HEK293 (cell line): ENCODE results near the gene PIGL.

Source experiments
- CTCF ChIA-PET: fragments of 350-600 bp; formaldehyde crosslinking; extraction: SDS; loops from one replicate; lab custom pipeline; 2021; ENCODE audit warnings: antibody characterized with exemption; lab: Yijun Ruan, JAX
- POLR2A ChIA-PET: fragments of 300-600 bp; formaldehyde crosslinking; extraction: SDS; loops from one replicate; lab custom pipeline; 2020; ENCODE audit warnings: antibody characterized with exemption, inconsistent platforms; lab: Yijun Ruan, JAX
- H3K27ac ChIP-seq: fragments of 200-500 bp; sonication (Bioruptor generic); 2 replicates; pipeline ENCODE4 v1.5.1; 2014; ENCODE audit warnings: low read depth, low read length, control low read depth, inconsistent platforms; ENCODE audit errors: extremely low read depth
- H3K36me3 ChIP-seq, 2 experiments: fragments of 200-500 bp in 1 of 2; sonication (Bioruptor generic) in 1 of 2; 1 replicate in 1 of 2; 2 replicates in 1 of 2; pipeline ENCODE4 v1.5.1; 2014 to 2017; ENCODE audit warnings: inconsistent platforms in 2 of 2, low read length in 2 of 2; ENCODE audit not compliant: control insufficient read depth in 2 of 2, insufficient read depth in 1 of 2
- H3K4me1 ChIP-seq: fragments of 200-500 bp; sonication (Bioruptor generic); 2 replicates; pipeline ENCODE4 v1.5.1; 2014; ENCODE audit warnings: mild to moderate bottlenecking, low read length, inconsistent platforms; ENCODE audit not compliant: control insufficient read depth, insufficient read depth
- H3K4me3 ChIP-seq: 2 replicates; pipeline ENCODE4 v1.5.1; 2011; ENCODE audit warnings: low read depth, mild to moderate bottlenecking, control low read depth, low read length, moderate library complexity
- H3K9me3 ChIP-seq: fragments of 200-500 bp; sonication (Bioruptor generic); 2 replicates; pipeline ENCODE4 v1.5.1; 2014; ENCODE audit warnings: low read depth, low read length, inconsistent platforms; ENCODE audit not compliant: control insufficient read depth, insufficient read depth
- GLIS1 ChIP-seq: fragments of 450-650 bp; formaldehyde crosslinking; IDR thresholded peaks from 2 replicates; pipeline ENCODE4 v1.5.1; 2016; ENCODE audit warnings: missing biosample characterization, missing genetic modification characterization
- KLF9 ChIP-seq: fragments of 450-650 bp; formaldehyde crosslinking; IDR thresholded peaks from 2 replicates; pipeline ENCODE4 v1.5.1; 2016; ENCODE audit warnings: missing biosample characterization, missing genetic modification characterization, low read depth
- OSR2 ChIP-seq: fragments of 450-650 bp; formaldehyde crosslinking; IDR thresholded peaks from 2 replicates; pipeline ENCODE4 v1.5.1; 2016; ENCODE audit warnings: missing biosample characterization, missing genetic modification characterization
- PRDM1 ChIP-seq: fragments of 450-650 bp; formaldehyde crosslinking; IDR thresholded peaks from 2 replicates; pipeline ENCODE4; 2016; ENCODE audit warnings: missing biosample characterization, missing genetic modification characterization
- TRIM28 ChIP-seq: IDR thresholded peaks from 2 replicates; pipeline ENCODE4 v1.6.1; 2011; ENCODE audit warnings: low read length, control low read depth, borderline replicate concordance
- ZNF138 ChIP-seq: fragments of 450-650 bp; formaldehyde crosslinking; IDR thresholded peaks from 2 replicates; pipeline ENCODE4 v1.5.1; 2016; ENCODE audit warnings: missing biosample characterization, missing genetic modification characterization, borderline replicate concordance
- ZNF16 ChIP-seq: fragments of 450-650 bp; formaldehyde crosslinking; IDR thresholded peaks from 2 replicates; pipeline ENCODE4 v1.5.1; 2016; ENCODE audit warnings: low read depth, missing biosample characterization, missing genetic modification characterization
- ZNF169 ChIP-seq: fragments of 450-650 bp; formaldehyde crosslinking; IDR thresholded peaks from 2 replicates; pipeline ENCODE4 v1.5.1; 2016; ENCODE audit warnings: missing biosample characterization, missing genetic modification characterization
- ZNF2 ChIP-seq: fragments of 450-650 bp; formaldehyde crosslinking; IDR thresholded peaks from 2 replicates; pipeline ENCODE4 v1.5.1; 2016; ENCODE audit warnings: missing biosample characterization, missing genetic modification characterization
- ZNF335 ChIP-seq: fragments of 450-650 bp; formaldehyde crosslinking; conservative IDR thresholded peaks from 2 replicates; pipeline ENCODE4 v1.5.1; 2016; ENCODE audit warnings: missing biosample characterization, missing genetic modification characterization
- ZNF350 ChIP-seq: fragments of 450-650 bp; formaldehyde crosslinking; IDR thresholded peaks from 2 replicates; pipeline ENCODE4 v1.5.0; 2017; ENCODE audit warnings: missing biosample characterization, mild to moderate bottlenecking, missing genetic modification characterization
- ZNF585B ChIP-seq: fragments of 450-650 bp; formaldehyde crosslinking; IDR thresholded peaks from 2 replicates; pipeline ENCODE4 v1.5.1; 2016; ENCODE audit warnings: missing biosample characterization, missing genetic modification characterization
- ZNF670 ChIP-seq: fragments of 450-650 bp; formaldehyde crosslinking; IDR thresholded peaks from 2 replicates; pipeline ENCODE4 v1.5.1; 2016; ENCODE audit warnings: missing biosample characterization, missing genetic modification characterization, low read depth
- ZNF830 ChIP-seq: fragments of 450-650 bp; IDR thresholded peaks from 2 replicates; pipeline ENCODE4 v1.5.0; 2018; ENCODE audit warnings: missing biosample characterization, missing genetic modification characterization, low read depth, mild to moderate bottlenecking, moderate library complexity
- TF ChIP-seq, protein P1 (sequence below): fragments of 450-650 bp; formaldehyde crosslinking; IDR thresholded peaks from 2 replicates; pipeline ENCODE4 v1.5.1; 2017; ENCODE audit warnings: missing biosample characterization, missing genetic modification characterization
- TF ChIP-seq, protein P2 (sequence below): fragments of 450-650 bp; formaldehyde crosslinking; IDR thresholded peaks from 2 replicates; pipeline ENCODE4 v1.5.1; 2016; ENCODE audit warnings: missing biosample characterization, missing genetic modification characterization, low read depth
- TF ChIP-seq, protein P3 (sequence below): fragments of 450-650 bp; formaldehyde crosslinking; IDR thresholded peaks from 2 replicates; pipeline ENCODE4; 2016; ENCODE audit warnings: missing biosample characterization, missing genetic modification characterization
- TF ChIP-seq, protein P4 (sequence below): fragments of 450-650 bp; formaldehyde crosslinking; IDR thresholded peaks from 2 replicates; pipeline ENCODE4 v1.5.1; 2016; ENCODE audit warnings: missing biosample characterization, missing genetic modification characterization

PIGL gene

DNA sequence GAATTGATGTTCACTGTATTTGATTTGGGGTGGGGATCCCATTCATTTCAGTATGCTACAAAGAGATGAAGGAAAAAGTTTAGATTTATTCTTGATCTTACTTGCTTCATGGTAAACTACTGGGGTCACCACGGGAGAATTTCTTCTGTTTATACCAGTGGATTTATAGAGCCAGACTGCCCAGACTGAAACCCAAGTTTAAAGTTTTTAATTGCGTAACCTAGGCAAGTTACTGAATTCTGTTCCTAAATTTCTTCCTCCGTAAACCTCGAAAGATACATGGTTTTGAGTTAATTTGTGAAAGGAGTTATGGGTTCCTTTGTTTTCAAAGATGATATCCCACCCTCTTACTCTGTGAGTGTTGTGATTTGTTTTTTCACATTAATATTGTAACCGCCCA lies 26.4 kb downstream of the PIGL start:
- Histone ChIP-seq H3K4me3 (no peak overlapping the region), H3K36me3 (no peaks in the 10 kb centered on the region; a peak in 1 of 3 replicates), H3K9me3 (no peaks in the 10 kb centered on the region)
- TF ChIP-seq, protein P1, sequence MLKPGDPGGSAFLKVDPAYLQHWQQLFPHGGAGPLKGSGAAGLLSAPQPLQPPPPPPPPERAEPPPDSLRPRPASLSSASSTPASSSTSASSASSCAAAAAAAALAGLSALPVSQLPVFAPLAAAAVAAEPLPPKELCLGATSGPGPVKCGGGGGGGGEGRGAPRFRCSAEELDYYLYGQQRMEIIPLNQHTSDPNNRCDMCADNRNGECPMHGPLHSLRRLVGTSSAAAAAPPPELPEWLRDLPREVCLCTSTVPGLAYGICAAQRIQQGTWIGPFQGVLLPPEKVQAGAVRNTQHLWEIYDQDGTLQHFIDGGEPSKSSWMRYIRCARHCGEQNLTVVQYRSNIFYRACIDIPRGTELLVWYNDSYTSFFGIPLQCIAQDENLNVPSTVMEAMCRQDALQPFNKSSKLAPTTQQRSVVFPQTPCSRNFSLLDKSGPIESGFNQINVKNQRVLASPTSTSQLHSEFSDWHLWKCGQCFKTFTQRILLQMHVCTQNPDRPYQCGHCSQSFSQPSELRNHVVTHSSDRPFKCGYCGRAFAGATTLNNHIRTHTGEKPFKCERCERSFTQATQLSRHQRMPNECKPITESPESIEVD, result 0 out of 2 replicates have a peak, but pooled peaks have one; percentile 9
- no peak for TF ChIP-seq ZNF350
- TF ChIP-seq, all 188 proteins: peak for 1
- H3K27ac ChIP-seq, result no peak overlapping the region
- POLR2A ChIA-PET, result no interaction called here
- H3K4me1 ChIP-seq, result 0 out of 2 replicates have a peak, but pooled peaks cover 3% of the 10 kb centered on the region
- CTCF ChIA-PET, result no interaction called here

DNA sequence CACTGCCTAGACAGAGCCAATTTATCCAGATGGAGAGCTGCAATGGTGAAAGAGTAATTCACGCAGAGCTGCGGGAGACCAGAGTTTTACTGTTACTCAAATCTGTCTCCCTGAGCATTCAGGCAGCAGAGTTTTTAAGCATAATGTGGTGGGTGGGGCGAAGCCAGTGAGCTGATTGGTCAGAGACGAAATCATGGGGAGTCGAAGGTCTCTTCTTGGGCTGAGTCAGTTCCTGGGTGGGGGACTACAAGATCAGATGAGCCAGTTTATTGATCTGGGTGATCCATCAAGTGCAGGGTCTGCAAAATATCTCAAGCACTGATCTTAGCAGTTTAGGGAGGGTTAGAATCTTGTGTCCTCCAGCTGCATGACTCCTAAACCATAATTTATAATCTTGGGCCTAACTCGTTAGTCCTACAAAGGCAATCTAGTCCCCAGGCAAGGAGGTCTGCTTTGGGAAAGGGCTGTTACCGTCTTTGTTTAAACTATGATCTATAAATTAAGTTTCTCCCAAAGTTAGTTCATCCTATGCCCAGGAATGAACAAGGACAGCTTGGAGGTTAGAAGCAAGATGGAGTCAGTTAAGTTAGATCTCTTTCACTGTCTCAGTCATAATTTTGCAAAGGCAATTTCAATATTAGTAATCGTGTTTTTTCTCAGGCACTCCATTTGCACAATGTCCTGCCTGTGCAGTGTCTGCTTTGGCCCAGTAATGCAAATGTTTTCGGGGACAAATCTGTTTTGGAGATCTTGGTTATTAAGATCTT lies 27.0 kb downstream of the PIGL start:
- H3K36me3 ChIP-seq, result peaks cover 0 to 3% of the 10 kb centered on the region in 2 experiments; a peak in 2 of 3 replicates
- POLR2A ChIA-PET, result no interaction called here
- 0 out of 2 replicates have a peak, but pooled peaks cover 3% of the 10 kb centered on the region for H3K4me1 ChIP-seq
- H3K9me3 ChIP-seq, result no peaks in the 10 kb centered on the region
- H3K4me3 ChIP-seq, result no peak overlapping the region
- TF ChIP-seq ZNF585B (tag by site-specific recombination), result no peak
- H3K27ac ChIP-seq, result no peak overlapping the region
- CTCF ChIA-PET, result interaction anchor here (0.5 kb wide), 1 partner anchor 142 kb away, joined by 3 read pairs; no protein-coding TSS in a partner anchor

DNA sequence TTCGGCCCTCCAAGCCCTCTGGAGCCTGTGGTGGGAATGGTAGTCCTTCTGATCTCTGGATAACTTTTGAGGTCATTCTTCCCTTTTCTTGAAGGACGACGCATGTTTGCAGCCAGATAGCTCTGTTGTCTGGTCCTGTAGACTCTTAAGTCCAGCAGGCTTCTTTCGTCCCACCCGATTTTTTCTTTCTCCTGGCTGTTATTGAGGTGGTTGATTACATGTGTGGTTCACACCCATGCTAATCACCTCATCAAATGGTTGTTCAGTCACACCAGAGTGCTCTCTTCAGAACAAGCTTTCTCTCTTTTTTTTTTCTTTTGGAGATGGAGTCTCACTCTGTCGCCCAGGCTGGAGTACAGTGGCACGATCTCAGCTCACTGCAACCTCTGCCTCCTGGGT lies 30.6 kb downstream of the PIGL start:
- Histone ChIP-seq H3K4me3 (no peak overlapping the region), H3K4me1 (peaks cover 5% of the 10 kb centered on the region; the same call in 1 of the 2 replicates), H3K9me3 (no peaks in the 10 kb centered on the region), H3K36me3 (peaks cover 0 to 3% of the 10 kb centered on the region in 2 experiments; a peak in 1 of 3 replicates), H3K27ac (no peak overlapping the region)
- TF ChIP-seq ZNF2, result no peak
- TF ChIP-seq, protein P2, sequence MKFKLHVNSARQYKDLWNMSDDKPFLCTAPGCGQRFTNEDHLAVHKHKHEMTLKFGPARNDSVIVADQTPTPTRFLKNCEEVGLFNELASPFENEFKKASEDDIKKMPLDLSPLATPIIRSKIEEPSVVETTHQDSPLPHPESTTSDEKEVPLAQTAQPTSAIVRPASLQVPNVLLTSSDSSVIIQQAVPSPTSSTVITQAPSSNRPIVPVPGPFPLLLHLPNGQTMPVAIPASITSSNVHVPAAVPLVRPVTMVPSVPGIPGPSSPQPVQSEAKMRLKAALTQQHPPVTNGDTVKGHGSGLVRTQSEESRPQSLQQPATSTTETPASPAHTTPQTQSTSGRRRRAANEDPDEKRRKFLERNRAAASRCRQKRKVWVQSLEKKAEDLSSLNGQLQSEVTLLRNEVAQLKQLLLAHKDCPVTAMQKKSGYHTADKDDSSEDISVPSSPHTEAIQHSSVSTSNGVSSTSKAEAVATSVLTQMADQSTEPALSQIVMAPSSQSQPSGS (tag by site-specific recombination), result no peak
- no peak for TF ChIP-seq ZNF169 (tag by site-specific recombination)
- no peak for TF ChIP-seq KLF9 (tag by site-specific recombination)
- no peak for TF ChIP-seq ZNF670 (tag by site-specific recombination)
- TF ChIP-seq TRIM28, result no peak
- POLR2A ChIA-PET, result no interaction called here
- CTCF ChIA-PET, result interaction anchor here (0.7 to 0.8 kb wide), 2 partner anchors 24 to 66 kb away, joined by 3 read pairs; no protein-coding TSS in a partner anchor

DNA sequence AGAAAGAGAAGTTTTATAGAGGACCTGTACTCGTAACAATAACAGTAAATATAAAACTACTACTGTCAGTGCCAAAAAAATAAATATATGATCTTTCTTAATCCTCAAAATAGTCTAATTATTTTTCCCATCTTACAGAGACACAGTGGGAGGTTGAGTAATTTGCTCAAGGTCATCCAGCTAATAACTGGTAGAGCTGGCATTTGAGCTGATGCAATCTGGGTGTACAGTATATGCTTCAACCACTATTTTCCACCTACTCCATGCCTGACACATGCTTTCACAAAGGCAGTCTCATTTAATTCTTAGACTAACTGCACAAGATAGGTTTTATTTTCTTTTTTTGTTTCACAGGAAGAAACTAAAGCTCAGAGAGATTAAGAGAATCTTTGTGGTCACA lies 33.6 kb downstream of the PIGL start:
- Histone ChIP-seq H3K27ac (peak overlapping the region; percentile 22; the same call in 1 of the 2 replicates), H3K36me3 (peaks cover 0 to 3% of the 10 kb centered on the region in 2 experiments; a peak in 2 of 3 replicates), H3K4me3 (no peak overlapping the region), H3K4me1 (peaks cover 2% of the 10 kb centered on the region; the same call in 1 of the 2 replicates), H3K9me3 (no peaks in the 10 kb centered on the region)
- ChIA-PET CTCF (interaction anchor here (0.7 to 1.0 kb wide), 3 partner anchors 11 to 71 kb away, joined by 3 to 4 read pairs (median 3); no protein-coding TSS in a partner anchor), POLR2A (interaction anchor here (1.5 kb wide), 1 partner anchor 10 kb away, joined by 5 read pairs; no protein-coding TSS in a partner anchor)
- TF ChIP-seq ZNF335 (tag by site-specific recombination) (0 out of 2 replicates have a peak, but pooled peaks have one; percentile 31), ZNF830 (tag by site-specific recombination) (no peak), PRDM1 (tag by site-specific recombination) (no peak), ZNF16 (tag by site-specific recombination) (no peak), ZNF138 (tag by site-specific recombination) (no peak), OSR2 (peak; percentile 32; the same call in 1 of the 2 replicates), ZNF169 (tag by site-specific recombination) (no peak), GLIS1 (tag by site-specific recombination) (no peak)
- TF ChIP-seq, protein P3, sequence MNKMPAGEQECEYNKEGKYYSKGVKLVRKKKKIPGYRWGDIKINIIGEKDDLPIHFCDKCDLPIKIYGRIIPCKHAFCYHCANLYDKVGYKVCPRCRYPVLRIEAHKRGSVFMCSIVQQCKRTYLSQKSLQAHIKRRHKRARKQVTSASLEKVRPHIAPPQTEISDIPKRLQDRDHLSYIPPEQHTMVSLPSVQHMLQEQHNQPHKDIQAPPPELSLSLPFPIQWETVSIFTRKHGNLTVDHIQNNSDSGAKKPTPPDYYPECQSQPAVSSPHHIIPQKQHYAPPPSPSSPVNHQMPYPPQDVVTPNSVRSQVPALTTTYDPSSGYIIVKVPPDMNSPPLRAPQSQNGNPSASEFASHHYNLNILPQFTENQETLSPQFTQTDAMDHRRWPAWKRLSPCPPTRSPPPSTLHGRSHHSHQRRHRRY (tag by site-specific recombination), result no peak
- TF ChIP-seq, protein P4, sequence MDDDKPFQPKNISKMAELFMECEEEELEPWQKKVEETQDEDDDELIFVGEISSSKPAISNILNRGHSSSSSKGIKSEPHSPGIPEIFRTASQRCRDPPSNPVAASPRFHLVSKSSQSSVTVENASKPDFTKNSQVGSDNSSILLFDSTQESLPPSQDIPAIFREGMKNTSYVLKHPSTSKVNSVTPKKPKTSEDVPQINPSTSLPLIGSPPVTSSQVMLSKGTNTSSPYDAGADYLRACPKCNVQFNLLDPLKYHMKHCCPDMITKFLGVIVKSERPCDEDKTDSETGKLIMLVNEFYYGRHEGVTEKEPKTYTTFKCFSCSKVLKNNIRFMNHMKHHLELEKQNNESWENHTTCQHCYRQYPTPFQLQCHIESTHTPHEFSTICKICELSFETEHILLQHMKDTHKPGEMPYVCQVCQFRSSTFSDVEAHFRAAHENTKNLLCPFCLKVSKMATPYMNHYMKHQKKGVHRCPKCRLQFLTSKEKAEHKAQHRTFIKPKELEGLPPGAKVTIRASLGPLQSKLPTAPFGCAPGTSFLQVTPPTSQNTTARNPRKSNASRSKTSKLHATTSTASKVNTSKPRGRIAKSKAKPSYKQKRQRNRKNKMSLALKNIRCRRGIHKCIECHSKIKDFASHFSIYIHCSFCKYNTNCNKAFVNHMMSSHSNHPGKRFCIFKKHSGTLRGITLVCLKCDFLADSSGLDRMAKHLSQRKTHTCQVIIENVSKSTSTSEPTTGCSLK, result no peak
